Measurements from ENCODE around the gene GAA.

DNA sequence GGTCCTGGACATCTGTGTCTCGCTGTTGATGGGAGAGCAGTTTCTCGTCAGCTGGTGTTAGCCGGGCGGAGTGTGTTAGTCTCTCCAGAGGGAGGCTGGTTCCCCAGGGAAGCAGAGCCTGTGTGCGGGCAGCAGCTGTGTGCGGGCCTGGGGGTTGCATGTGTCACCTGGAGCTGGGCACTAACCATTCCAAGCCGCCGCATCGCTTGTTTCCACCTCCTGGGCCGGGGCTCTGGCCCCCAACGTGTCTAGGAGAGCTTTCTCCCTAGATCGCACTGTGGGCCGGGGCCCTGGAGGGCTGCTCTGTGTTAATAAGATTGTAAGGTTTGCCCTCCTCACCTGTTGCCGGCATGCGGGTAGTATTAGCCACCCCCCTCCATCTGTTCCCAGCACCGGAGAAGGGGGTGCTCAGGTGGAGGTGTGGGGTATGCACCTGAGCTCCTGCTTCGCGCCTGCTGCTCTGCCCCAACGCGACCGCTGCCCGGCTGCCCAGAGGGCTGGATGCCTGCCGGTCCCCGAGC lies 17.9 kb downstream of the GAA start:
- TF ChIP-seq, protein P1, sequence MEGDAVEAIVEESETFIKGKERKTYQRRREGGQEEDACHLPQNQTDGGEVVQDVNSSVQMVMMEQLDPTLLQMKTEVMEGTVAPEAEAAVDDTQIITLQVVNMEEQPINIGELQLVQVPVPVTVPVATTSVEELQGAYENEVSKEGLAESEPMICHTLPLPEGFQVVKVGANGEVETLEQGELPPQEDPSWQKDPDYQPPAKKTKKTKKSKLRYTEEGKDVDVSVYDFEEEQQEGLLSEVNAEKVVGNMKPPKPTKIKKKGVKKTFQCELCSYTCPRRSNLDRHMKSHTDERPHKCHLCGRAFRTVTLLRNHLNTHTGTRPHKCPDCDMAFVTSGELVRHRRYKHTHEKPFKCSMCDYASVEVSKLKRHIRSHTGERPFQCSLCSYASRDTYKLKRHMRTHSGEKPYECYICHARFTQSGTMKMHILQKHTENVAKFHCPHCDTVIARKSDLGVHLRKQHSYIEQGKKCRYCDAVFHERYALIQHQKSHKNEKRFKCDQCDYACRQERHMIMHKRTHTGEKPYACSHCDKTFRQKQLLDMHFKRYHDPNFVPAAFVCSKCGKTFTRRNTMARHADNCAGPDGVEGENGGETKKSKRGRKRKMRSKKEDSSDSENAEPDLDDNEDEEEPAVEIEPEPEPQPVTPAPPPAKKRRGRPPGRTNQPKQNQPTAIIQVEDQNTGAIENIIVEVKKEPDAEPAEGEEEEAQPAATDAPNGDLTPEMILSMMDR (conservative IDR thresholded peaks at IDR 0.05; ENCODE audit: low read depth, low read length), result no peak
- no peak for TF ChIP-seq EZH2 (IDR thresholded peaks at IDR 0.05; ENCODE audit: borderline replicate concordance, low read depth, low read length, poor library complexity, severe bottlenecking)

All from A673 (cell line).